HUES6 (cell line): ENCODE results near the gene ANK2.

Source experiments
- H3K27ac ChIP-seq: 2 replicates; pipeline ENCODE4 v1.7.0; 2013; ENCODE audit warnings: low read depth, mild to moderate bottlenecking, low read length, inconsistent platforms
- H3K27me3 ChIP-seq: 2 replicates; pipeline ENCODE4 v1.6.1; 2013; ENCODE audit warnings: low read length; ENCODE audit not compliant: control insufficient read depth, insufficient read depth
- H3K36me3 ChIP-seq: 2 replicates; pipeline ENCODE4 v1.6.1; 2013; ENCODE audit warnings: low read length; ENCODE audit not compliant: control insufficient read depth, insufficient read depth
- H3K4me1 ChIP-seq: 2 replicates; pipeline ENCODE4 v1.6.1; 2013; ENCODE audit warnings: low read length; ENCODE audit not compliant: control insufficient read depth, insufficient read depth
- H3K4me3 ChIP-seq: 2 replicates; pipeline ENCODE4 v1.5.1; 2013; ENCODE audit warnings: low read depth, low read length
- H3K9ac ChIP-seq: one replicate; pipeline ENCODE4 v1.6.1; 2013; ENCODE audit warnings: mild to moderate bottlenecking, low read length
- H3K9me3 ChIP-seq: 2 replicates; pipeline ENCODE4 v1.6.1; 2013; ENCODE audit warnings: low read depth, low read length; ENCODE audit not compliant: control insufficient read depth, insufficient read depth

ANK2 gene

DNA sequence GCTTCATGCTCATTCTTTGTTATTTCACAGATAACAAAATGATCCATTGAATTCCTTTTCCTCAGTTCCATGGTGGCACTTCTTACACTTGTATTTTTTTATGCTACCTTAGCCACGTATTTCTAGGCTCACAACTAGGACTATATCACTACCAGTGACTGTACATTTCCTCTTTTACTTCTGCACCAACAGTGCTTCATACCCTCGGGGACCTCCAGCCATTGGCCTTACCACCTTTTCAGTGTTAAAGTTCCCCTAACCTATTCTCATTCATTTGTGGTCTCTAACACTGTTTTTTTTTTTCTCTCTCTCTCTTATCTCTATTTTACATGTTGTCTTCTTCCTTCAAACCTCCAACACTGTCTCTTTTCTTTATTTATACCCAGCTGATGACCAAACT is 315.9 kb downstream of the ANK2 start:
- no peak overlapping the region for H3K27ac ChIP-seq
- H3K4me3 ChIP-seq: no peak overlapping the region
- H3K36me3 ChIP-seq: peaks cover 51% of the 10 kb centered on the region
- H3K4me1 ChIP-seq: no peaks in the 10 kb centered on the region
- H3K9ac ChIP-seq: no peak overlapping the region
- H3K9me3 ChIP-seq: no peaks in the 10 kb centered on the region
- no peaks in the 10 kb centered on the region for H3K27me3 ChIP-seq

DNA sequence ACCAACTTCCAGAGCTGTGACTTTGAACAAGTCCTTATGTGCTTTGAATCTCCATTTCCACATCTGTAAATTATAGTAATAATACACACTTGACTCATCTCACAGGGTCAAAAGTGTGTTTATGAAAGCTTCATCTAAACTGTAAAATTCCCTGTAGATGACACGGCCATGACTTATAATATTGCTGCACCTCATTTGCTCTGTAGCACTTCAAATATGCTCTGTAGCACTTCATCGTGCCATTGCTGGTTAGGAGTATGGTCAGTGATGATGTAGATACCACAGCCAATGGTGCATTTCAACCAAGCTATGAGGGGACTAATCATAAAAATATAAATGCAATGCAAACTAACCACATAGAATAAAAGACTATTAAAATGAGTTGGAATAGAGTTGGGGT is 318.6 kb downstream of the ANK2 start:
- peaks cover 68% of the 10 kb centered on the region for H3K36me3 ChIP-seq
- no peaks in the 10 kb centered on the region for H3K4me1 ChIP-seq
- no peak overlapping the region for H3K9ac ChIP-seq
- H3K27me3 ChIP-seq: no peaks in the 10 kb centered on the region
- no peak overlapping the region for H3K27ac ChIP-seq
- H3K9me3 ChIP-seq: no peaks in the 10 kb centered on the region
- no peak overlapping the region for H3K4me3 ChIP-seq

DNA sequence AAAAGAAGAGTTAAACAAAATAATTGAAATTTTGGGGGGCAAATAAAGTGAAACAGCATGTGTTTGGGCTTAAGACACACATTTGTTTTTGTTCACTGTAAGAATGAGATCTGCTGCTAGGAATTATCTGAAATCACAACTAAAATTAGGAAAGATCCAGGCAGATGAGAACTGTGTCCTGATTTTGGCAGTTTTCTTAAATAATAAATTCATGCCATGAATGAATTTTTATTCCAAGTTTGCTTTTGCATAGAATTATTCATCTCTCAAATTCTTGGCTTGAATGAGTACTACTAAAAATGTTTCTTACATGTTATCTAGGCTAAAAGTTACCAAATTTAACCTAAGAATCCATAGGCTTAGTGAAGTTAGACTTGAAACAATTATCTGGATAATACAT is 321.7 kb downstream of the ANK2 start:
- Histone ChIP-seq H3K27ac (no peak overlapping the region), H3K27me3 (no peaks in the 10 kb centered on the region), H3K9ac (no peak overlapping the region), H3K4me1 (no peaks in the 10 kb centered on the region), H3K9me3 (no peaks in the 10 kb centered on the region), H3K4me3 (no peak overlapping the region), H3K36me3 (peaks cover 76% of the 10 kb centered on the region)

DNA sequence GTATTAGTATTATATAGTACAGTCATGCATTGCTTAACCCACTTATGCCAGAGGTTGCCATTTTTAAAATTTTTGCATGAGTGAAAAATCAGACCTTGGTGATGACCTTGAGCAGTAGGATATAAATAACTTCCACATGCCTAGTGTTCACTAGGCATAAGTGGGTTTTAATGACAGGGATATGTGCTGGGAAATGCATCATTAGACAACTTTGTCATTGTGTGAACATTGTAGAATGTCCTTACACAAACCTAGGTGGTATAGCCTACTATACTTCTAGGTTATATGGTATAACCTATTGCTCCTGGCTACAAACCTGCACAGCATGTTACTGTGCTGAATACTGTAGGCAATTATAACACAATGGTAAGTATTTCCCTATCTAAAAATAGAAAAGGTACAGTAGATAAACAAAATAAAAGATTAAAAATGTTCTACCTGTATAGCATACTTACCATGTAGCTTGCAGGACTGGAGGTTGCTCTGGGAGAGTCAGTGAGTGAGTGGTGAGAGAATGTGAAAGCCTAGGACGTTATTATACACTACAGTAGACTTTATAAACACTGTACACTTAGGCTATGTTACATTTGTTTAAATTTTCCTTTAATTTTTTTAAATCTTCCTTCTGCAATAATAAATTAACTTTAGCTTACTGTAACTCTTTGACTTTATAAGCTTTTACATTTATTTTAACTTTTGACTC is 326.7 kb downstream of the ANK2 start:
- Histone ChIP-seq H3K27ac (no peak overlapping the region), H3K36me3 (peaks cover 50% of the 10 kb centered on the region), H3K9ac (no peak overlapping the region), H3K27me3 (no peaks in the 10 kb centered on the region), H3K9me3 (no peaks in the 10 kb centered on the region), H3K4me1 (no peaks in the 10 kb centered on the region), H3K4me3 (no peak overlapping the region)

DNA sequence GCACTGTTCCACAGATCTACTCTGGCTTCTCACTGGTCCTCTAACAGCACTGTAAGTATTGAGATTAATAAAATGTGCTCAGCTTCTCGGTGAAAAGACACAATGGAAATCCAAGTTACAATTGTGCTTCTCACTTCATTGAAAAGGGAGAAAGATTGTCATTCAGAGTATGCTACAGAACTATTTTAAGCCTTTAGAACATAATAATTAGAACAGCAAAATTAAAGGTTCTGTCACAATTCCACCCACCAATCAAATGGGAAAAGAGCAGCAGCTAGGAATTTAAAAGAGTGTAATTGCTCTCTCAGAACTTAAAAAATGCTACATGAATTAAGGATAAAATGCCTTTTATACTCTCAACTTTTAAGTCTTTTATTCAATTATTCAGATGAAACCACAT is 329.4 kb downstream of the ANK2 start:
- H3K4me1 ChIP-seq: no peaks in the 10 kb centered on the region
- no peaks in the 10 kb centered on the region for H3K27me3 ChIP-seq
- H3K9me3 ChIP-seq: no peaks in the 10 kb centered on the region
- H3K27ac ChIP-seq: no peak overlapping the region
- peaks cover 38% of the 10 kb centered on the region for H3K36me3 ChIP-seq
- H3K4me3 ChIP-seq: no peak overlapping the region
- H3K9ac ChIP-seq: no peak overlapping the region

DNA sequence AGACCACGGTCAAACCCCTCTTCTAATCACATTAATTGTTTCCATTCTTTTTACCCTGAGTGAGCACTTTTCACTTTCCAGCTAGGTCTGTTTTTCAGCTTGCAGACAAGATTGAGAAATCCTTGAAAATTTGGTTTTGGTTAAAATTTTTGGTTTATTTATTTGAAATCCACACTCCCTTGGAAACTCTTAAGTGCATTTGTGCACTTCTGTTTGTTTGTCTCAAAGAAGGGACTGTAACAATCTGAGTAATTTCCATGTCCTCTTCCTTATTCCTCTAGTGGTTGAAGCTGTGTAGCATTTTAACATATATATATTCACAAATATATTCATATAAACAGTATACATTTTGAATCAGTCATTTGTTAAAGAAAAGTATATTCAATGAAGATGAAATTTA is 333.3 kb downstream of the ANK2 start:
- H3K27ac ChIP-seq: no peak overlapping the region

DNA sequence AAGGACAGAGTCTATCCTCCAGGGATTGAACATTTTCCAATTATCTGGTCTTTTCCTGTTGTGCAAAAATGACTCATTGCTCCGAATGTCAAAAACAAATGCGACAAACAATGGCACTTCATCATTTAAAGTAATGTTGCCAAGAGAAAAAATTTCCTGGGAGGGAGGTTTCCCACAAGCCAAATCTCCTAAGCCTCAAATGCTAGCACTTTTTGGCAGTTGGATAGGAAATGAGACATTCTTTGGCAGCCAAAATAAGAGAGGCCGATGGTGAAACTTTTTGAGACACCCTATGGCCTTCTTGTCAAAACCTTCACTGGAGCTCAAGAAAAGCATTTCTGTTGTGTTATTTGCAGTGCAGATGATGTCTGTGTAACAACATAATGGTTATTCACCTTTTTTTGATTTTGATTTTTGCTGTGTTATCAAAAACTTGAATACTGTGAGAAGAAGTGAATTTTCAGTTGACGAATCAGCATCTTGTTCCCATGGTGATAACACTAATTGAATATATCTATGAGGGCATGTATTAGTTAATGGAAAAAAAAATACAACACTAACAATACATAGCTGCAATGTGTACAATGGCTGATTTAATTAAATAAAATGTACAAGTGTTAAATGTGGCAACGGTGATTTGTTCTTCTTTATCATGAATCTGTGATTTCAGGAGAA is 333.8 kb downstream of the ANK2 start:
- no peak overlapping the region for H3K27ac ChIP-seq
- H3K36me3 ChIP-seq: peaks cover 22% of the 10 kb centered on the region
- no peaks in the 10 kb centered on the region for H3K9me3 ChIP-seq
- no peak overlapping the region for H3K9ac ChIP-seq
- no peaks in the 10 kb centered on the region for H3K27me3 ChIP-seq
- H3K4me3 ChIP-seq: no peak overlapping the region
- peaks cover 11% of the 10 kb centered on the region for H3K4me1 ChIP-seq

More for the DNA sequence above, 333.3 kb downstream of the ANK2 start:
- H3K4me1 ChIP-seq: peaks cover 11% of the 10 kb centered on the region
- H3K4me3 ChIP-seq: no peak overlapping the region
- H3K9ac ChIP-seq: no peak overlapping the region
- no peaks in the 10 kb centered on the region for H3K9me3 ChIP-seq
- H3K27me3 ChIP-seq: no peaks in the 10 kb centered on the region
- H3K36me3 ChIP-seq: peaks cover 22% of the 10 kb centered on the region

DNA sequence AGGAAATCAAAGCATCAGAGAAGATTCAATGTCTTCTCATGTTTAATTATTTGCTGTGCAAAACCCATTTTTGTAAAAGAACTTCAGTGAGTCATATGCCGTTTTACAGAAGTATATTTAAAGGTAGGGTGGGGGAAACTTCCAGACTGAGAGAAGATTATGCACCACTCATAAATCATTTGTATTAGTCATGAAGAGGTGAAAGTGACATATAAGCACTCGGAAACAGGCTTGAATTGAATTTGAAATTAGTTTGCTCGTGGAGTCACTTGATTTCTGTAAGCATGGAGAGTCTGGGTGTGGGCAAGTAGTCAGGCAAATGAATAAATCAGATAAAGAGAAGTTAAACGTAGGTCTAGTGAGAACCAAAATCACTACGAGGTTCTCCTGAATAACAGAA is 335.1 kb downstream of the ANK2 start:
- Histone ChIP-seq H3K27ac (no peak overlapping the region), H3K9me3 (peaks cover 8% of the 10 kb centered on the region), H3K4me1 (peaks cover 11% of the 10 kb centered on the region), H3K27me3 (no peaks in the 10 kb centered on the region), H3K36me3 (peaks cover 14% of the 10 kb centered on the region), H3K4me3 (no peak overlapping the region), H3K9ac (no peak overlapping the region)

DNA sequence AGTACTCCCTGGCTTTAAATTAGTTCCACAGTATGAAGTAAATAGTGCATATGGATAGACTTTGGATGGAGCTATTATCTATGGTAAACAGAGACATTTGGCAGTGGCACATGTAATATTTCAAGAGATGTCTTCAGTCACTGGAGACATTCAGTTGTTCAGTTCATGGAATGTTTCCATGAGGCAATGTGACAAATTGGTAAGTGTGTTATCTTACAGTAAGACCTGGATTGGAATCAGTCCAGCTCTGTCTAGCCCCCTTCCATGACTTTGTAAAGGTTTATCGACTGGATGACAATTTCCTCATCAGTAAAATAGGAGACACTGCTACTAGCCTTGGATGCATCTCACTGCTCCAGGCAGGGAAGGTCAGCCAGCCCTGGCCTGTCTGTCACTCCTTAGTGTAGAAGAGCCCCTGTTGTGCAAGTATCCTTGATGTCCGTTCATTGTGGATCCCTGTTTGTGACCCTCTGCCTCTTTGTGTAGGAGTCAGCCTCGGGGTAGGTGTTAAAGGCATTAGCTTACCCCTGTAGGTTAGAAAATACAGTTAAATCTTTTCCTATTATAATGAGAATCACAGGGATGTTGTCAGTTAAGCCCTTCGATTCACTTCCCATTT is 335.9 kb downstream of the ANK2 start:
- no peak overlapping the region for H3K9ac ChIP-seq
- no peak overlapping the region for H3K4me3 ChIP-seq
- peaks cover 10% of the 10 kb centered on the region for H3K9me3 ChIP-seq
- H3K27ac ChIP-seq: no peak overlapping the region
- peaks cover 13% of the 10 kb centered on the region for H3K36me3 ChIP-seq
- H3K4me1 ChIP-seq: peaks cover 11% of the 10 kb centered on the region
- H3K27me3 ChIP-seq: no peaks in the 10 kb centered on the region

DNA sequence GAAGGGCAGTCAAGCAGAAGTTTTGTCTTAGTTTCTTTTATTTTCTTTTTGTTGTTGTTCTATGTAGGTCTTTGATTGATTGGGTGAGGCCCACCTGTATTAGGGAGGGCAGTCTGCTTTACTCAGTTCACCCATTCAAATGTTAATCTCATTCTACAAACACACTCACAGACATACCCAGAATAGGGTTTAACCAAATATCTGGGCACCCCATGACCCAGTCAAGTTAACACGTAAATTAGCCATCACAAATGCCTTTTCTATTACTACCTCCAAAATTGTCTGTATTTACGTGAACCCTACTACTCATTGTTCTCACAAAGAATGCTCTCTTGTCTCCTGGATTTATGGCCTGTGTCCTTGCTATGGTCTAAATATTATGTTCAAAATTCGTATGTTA is 339.7 kb downstream of the ANK2 start:
- H3K9ac ChIP-seq: no peak overlapping the region
- peaks cover 14% of the 10 kb centered on the region for H3K4me1 ChIP-seq
- no peaks in the 10 kb centered on the region for H3K27me3 ChIP-seq
- no peak overlapping the region for H3K4me3 ChIP-seq
- H3K9me3 ChIP-seq: peaks cover 10% of the 10 kb centered on the region
- no peak overlapping the region for H3K27ac ChIP-seq
- no peaks in the 10 kb centered on the region for H3K36me3 ChIP-seq

DNA sequence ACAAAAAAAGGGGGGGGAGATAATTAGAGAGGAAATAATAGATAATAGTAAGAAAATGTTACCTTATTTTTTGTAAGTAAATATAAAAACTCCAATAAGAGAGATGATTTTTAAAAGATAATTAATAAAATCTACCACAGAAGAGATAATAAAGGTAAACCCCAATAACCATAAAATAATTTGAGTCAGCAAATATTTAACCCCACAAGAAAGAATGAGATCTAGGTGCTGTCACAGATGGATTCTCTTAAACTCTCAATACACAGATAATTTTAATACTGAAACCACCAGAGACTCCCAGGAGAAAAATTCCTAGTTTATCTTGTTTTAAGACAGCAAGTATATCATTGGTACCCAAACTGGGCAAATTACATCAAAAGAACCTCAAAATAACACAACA is 341.4 kb downstream of the ANK2 start:
- H3K9ac ChIP-seq: no peak overlapping the region
- no peaks in the 10 kb centered on the region for H3K36me3 ChIP-seq
- H3K4me3 ChIP-seq: no peak overlapping the region
- H3K27me3 ChIP-seq: no peaks in the 10 kb centered on the region
- peaks cover 10% of the 10 kb centered on the region for H3K9me3 ChIP-seq
- H3K4me1 ChIP-seq: peaks cover 11% of the 10 kb centered on the region
- no peak overlapping the region for H3K27ac ChIP-seq
